UCSD-AML1 (cell line): ENCODE measurements around the gene INCENP.
A peak's percentile ranks its signal among the peaks of the same experiment; 100 is the strongest.

Experiments used
- DNase-seq: peaks from one replicate; lab custom pipeline; 2025; ENCODE audit not compliant: unreplicated experiment; lab: John Stamatoyannopoulos, UW

The INCENP gene

DNA sequence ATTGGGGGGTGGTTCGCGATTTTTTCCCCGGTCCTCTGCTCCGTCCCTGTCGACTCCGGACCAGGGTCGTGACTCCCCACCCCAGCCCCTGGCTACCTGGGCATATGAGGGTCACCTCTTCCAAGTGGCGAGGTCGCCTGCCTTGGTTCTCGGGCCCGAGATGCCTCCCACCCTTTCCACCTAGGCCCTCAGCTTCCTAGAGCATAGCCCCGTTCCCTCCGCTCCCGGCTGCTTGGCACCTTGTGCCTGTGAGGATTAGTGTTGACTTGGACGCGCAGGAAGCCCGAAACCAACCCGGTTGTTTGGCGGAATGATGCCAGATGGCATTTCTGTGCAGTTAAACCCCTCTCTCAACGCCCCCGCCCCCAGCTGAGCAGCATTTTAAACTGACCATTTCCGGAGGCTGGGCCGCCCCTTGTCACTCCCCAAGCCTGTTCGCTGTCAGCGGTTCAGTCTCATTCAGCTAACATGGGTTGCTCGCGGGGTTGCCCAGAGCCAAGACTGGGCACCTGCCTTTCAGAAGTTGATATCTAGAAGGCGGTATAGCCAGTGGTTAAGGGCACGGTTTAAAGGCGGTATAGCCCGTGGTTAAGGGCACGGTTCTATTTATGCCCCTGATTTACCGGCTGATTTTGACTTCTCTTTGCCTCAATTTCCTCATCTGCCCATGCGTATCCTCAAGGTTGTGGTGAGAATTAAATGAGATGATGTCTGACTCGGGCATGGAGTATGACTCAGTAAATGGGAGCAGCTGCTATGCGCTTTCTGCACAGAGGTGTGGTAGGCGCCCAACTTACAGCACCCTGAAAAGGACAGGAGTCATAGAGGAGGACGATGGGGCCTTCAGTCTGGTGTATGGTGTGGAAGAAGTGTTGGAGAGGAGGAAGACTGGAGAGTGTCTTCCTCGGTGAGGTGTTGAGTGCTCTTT, 639 bp downstream of the INCENP start:
- DNase-seq, result peak; percentile 52

DNA sequence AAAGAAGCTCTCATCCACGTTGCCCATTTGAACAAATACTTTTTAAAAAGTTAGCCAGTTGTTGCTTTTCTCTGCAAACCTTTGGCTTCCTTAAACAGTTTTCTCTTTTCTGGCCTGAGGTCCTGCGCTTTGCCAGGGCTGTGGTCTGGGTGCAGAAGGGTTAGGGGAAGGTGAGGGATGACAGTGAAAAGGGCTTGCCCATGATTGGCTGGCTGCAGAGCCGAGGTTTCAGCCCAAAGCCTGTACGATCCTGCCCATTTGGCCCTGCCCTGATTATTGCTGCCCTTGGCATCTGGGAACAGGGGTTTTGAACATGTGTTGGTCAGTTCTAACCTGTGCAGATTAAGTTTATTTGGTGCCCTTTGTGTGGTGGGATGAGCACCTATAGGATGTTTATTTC, 1.5 kb downstream of the INCENP start:
- no peak for DNase-seq

DNA sequence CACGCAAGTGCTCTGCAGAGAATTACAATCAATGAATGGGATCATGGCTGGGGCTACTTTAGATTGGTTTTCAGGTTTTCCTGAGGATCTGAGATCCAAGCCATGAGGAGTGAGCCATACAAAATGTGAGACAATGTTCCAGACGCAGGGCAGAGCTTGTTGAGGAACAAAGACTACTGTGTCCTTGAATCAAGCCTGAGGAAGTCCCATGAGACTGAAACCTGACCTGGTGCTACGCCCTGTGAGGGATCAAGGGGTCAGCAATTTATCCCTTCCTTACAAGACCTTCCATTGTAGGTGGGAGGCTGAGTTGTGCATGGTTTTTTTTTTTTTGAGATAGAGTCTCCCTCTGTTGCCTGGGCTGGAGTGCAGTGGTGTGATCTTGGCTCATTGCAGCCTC, 2.1 kb downstream of the INCENP start:
- DNase-seq, result no peak

DNA sequence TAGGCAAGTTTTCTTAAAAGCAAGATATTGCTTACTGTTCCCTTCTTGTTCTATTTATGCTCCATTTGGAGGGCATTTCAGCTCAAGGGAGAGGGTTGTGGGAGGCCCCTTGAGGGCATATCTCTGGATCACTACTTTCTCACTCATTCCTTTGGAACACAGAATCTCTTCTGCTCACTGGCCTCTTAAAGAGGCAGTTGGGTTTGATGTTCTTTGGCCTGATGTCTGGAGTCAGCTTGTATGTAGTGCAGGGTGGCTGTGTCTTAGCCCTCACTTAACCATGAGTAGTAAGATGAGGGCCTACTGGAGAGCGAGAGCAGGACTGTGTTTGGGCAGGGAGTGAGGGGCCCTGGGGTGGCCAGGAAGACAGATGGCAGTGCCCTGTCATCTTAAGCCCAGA, 3.6 kb downstream of the INCENP start:
- DNase-seq, result no peak

DNA sequence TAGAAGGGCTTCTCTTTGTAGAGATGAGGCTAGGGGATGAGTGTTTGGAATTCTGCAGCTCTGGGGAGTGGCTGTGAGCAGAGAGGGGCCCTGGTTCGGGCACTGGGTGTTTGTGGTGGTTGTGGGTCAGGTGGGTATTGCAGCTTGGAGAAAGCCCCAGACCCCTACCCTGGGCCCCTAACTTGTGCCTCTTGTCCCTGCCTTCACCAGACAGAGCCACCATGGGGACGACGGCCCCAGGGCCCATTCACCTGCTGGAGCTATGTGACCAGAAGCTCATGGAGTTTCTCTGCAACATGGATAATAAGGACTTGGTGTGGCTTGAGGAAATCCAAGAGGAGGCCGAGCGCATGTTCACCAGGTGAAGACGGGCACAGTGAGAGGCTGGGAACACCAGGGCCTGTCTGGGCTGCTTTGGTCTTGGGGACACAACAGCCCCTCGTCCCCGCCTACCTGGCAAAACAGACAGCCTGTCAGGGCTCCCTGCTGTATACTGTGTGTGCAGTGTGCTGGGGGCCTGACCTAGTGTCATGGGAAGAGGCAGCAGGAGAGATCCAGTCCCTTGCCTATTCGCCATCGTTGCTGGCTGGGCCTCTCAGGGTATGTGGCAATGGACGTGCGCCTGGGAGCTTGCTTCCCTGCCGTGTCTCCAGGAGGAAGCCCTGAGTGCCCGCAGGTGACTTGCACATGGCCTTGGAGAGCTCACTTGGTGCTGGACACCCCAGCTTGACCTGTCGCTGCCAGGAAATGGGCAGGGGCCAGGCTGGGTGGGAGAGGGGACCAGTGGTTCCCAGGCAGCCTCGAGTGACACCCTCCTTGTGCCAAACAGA, 4.3 kb downstream of the INCENP start:
- DNase-seq, result no peak

DNA sequence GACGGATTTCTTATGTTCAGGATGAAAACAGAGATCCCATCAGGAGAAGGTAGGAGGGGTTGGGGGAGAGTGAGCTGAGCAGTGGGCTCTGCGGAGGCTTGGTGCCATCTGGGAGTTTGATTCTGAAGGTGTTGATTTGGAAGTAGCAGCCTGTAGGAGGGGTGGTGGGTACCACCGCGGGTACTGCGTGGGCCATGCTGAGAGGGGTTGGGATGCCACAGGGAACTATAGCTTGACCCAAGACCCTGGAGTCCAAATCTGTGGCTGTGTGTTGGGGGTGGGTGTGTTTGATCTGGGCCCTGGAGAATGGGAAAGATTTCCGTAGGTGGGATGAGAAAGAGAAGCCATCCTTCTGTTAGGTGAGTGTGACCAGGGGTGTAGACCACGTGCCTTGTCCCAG, 5.0 kb downstream of the INCENP start:
- DNase-seq, result no peak

DNA sequence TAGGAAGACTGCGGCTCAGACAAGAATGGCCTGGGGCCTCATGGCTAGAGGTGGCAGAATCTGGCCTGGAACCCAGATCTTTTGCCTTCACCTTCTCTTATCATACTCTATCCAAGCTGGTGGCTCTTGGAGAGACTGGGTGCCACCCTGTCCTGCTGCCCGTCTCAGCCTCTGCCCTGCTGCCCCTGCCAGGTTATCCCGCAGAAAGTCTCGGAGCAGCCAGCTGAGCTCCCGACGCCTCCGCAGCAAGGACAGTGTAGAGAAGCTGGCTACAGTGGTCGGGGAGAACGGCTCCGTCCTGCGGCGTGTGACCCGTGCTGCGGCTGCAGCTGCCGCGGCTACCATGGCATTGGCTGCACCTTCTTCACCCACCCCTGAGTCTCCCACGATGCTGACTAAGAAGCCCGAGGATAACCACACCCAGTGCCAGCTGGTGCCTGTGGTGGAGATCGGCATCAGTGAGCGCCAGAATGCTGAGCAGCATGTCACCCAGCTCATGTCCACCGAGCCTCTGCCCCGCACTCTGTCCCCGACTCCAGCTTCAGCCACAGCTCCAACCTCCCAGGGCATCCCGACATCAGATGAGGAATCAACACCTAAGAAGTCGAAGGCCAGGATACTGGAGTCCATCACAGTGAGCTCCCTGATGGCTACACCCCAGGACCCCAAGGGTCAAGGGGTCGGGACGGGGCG, 5.9 kb downstream of the INCENP start:
- no peak for DNase-seq

DNA sequence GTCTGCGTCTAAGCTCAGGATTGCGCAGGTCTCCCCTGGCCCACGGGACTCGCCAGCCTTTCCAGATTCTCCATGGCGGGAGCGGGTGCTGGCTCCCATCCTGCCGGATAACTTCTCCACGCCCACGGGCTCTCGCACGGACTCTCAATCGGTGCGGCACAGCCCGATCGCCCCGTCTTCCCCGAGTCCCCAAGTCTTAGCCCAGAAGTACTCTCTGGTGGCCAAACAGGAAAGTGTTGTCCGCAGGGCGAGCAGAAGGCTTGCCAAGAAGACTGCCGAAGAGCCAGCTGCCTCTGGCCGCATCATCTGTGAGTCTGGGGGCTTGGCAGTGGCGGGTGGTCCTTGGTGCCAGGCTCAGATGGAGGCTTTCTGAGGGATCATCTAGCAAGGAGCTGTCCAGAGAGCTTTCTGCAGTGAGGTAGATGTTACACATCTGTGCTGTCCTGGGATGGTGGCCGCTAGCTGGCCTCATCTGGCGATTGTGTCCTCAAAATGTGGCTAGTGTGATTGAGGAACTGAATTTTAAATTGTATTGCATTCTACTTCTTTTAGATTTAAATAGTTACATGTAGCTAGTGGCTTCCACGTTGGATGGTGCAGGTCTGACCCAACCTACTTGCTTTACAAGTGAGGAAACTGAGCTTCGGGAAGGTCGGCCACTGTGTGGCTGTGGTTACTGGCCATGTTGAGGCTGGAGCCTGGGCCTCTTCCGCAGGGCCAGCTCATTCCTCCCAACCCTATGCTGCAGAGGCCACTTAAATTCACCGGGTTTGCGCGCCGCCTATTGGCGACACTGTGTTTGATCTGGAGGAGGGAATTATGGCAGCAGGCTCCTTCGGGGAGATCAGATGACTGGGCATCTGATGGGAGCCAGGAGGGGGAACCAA, 6.7 kb downstream of the INCENP start:
- no peak for DNase-seq

DNA sequence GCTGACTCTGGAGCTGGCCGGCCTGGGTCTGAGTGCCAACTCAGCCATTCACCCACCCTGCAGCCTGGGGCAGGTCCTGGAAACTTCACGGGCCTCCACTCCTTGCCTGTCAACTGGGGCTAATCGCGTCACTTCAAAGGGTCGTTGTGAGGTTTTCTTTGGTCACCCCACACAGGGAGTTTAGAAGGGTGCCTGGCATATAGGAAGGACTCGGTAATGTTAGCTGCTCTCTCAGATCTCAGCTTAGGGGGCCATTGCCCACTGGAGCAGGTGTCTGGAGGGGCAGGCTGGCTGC, 7.3 kb downstream of the INCENP start:
- DNase-seq, result no peak

DNA sequence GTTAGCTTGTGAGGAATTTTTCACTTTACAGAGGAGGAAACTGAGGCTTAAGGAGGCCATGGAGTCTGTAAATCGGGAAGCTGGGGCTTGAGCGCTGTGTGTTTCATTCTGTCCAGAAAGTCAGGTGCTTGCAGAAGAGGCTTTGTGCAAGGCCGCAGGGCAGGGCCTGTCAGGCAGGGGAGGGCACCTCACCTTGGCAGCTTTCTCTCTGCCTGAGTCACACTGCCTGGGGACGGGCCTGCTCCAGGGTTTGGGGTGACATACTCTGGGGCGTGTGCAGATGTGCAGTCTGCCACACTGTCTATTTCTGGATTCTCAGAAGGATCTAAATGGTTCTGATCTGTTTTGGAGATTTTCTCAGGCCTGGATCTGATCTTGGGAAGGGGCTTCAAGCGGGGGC, 8.4 kb downstream of the INCENP start:
- DNase-seq, result no peak

DNA sequence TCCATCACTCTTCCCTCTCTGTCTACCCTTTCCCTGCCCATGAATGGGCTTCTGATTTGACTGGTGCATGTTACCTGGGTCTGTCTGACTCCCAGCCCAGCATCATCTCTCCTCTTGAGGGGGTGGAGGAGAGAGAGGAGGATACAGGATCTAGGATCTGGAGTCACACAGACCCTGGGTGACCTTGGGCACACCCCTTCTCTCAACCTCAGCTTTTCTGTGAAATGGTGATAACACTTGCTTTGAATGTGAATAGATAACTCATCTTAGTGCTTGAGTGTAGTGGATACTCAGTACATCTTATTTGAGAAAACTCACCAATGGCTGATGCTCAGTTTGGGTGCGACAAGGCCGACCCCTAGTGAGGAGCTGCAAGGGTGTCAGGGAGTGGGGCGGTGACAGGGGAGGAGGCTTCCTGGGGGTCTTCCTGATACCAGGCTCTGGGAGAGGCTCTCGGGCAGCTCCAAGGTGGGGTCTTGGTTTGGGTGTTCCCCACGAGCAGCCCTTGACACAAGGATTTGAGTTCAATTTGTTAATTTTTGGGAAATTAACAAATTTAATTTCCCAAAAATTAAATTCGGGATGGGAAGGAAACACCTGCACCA, 9.0 kb downstream of the INCENP start:
- no peak for DNase-seq

DNA sequence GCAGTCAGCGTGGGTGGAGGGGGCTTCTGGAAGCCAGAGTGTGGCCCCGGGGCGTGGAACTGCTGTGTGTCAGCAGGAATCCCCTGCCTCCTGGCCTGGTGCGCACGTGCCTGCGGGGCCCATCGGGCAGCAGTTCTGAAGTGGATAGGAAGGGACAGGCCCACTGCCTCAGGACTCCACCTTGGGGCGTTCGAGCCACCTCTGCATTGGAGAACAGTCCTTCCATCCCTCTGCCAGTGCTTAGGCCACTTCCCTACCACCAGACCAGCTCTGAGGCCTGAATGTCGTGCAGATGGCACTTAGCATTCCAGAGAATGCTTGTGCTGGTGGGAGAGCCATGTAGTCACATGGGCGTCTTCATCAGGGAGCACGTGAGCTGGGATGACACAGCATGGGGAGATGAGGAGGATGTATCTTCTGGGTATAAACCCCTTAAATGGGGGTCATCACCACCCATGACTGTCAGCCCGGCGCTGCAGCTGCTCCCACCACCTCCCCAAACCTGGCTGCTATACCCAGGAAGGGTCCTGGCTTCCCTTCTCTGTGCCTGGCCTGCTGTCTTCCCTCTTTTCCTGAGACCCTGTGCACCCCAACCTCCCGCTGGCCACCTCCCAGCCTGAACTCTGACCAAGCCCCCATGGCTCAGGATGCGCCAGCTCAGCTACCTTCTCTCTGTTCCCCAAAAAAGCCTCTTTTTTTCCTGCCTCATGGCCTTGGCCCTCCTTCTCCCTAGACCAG, 9.7 kb downstream of the INCENP start:
- DNase-seq, result no peak

DNA sequence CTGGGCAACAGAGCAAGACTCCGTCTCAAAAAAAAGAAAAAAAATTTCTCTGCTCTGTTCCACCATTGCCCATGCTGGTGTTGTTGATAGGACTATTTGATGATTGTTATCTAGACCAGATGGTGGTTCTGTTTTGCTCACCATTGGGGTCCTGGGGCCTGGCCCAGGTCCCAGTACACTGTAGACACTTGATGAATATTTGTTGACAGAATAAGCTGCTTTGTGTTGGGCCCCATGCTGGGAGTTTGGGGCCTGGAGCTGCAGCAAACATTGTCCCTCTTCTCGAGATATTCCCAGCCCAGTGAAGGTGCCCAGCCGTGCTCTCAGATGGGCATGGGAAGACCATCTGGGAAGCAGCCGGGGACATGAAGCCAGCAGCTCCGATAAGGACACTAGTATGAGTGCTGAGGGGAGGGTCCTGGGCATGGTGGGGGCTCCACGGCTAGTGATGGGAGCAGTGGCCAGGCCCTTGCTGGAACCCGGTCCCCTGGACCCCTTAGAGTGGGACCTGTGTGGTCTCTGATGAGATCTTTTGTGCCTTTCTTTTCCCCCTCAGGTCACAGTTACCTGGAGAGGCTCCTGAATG, 13.6 kb downstream of the INCENP start:
- no peak for DNase-seq

DNA sequence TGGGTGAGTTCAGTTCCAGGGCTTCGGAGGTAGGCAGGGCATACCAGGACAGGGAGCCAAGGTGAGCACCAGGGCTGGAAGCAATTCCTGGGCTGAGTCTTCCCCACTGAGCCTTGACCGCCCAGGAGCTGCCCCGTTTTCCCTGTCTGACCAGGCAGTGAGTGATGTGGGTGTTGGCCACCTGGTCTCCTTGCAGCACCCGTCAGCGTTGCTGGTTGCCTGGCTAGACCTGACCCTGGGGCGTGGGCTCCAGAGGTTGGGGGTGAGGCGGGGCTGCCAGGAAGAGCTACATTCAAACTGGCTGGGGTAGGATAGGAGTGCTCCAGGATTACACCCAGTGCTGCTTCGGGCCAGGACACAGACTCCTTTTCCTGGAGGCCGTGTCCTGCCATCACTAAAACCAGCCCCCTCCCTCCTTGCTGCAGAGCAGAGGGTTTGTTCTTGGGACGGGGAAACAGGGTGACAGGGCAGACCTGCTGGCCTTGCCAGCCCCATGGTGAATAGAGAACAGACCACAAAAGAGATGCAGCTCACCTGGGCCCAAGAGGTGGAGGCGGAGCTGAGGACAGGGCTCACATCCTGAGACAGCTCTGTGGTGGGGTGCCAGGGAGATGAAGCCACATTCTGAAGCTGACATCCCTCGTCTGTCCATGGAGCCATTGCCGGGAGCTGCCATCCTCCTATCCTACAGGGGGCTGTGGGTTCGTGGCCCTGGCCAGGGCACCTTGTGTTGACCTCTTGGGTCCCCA, 14.2 kb downstream of the INCENP start:
- DNase-seq, result no peak

DNA sequence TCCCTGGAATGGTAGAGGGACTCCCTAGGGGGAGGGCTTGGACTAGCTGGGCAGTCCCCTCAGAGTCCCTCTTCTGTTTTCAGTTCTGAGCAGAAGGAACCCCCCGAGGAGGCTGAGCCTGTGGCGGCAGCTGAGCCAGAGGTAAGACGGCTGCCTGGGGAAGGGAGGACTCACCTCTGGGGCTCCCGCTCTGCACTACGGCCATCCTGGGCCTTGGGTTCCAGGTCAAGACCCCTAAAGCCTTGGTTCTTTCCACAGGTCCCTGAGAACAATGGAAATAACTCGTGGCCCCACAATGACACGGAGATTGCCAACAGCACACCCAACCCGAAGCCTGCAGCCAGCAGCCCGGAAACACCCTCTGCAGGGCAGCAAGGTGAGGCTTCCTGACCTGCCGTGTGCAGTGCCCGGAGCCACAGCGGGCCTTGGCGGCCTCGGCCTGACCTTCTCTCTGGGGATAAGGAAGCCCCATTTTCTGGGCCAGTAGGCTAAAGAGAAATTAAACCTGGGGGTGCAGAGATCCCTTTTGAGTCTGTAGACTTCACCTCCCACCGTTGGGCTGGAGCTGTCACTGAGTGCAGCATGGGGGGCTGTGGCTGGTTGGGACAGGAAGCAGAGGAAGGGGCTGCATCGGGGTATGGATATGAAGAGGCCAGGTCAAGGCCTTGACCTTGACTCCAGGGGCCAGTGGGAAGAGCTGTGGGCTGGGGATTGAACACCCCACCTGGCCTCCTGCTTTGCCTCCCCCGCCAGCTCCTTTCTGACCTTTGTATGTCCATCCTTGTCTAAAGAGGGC, 15.0 kb downstream of the INCENP start:
- no peak for DNase-seq

DNA sequence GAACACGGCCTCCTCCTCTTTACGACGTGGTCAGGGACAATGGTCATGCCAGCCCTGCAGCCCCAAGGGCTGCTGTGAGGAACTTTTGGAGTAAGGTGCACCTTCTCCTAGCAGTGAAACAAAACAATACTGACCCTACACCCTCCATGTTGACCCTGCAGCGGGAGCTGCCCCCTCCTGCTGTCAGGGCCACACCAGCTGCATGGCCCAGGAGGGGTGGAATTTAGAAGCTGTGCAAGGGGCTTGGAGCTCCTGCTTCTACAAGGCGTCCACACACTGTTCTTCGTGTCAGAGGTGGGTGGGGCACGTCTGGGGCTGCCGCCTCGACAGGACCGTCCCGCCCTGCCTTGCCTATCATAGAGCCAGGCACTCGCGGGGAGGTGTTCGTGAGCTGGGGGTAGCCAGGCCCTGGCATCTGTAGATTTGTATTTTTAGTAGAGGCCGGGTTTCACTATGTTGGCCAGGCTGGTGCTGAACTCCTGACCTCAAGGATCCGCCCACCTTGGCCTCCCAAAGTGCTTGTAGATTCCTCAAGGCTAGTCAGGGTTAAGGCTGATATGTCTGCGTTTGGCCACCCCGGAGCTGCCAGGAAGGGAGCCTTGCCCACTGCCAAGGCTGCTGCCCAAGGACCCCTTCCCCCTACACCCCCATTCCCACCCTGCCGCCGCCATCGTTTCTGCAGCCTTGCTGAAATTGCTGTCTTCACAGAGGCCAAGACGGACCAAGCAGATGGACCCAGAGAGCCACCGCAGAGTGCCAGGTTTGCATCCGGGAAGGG, 15.9 kb downstream of the INCENP start:
- no peak for DNase-seq
